SK-N-SH (cell line): ENCODE results near the gene CDKL2.
"Not testable (repeated sequence)": the region's sequence is repeated elsewhere in the genome, so short reads cannot be mapped to it uniquely, and the experiment has no call there.

ENCODE experiments used
- FOSL2 ChIP-seq: IDR thresholded peaks from 2 replicates; pipeline ENCODE4 v1.4.0; 2012; ENCODE audit warnings: low read depth, mild to moderate bottlenecking, moderate library complexity, borderline replicate concordance
- FOXM1 ChIP-seq: IDR thresholded peaks from 2 replicates; pipeline ENCODE4 v1.4.0; 2012; ENCODE audit warnings: low read depth, mild to moderate bottlenecking
- GABPA ChIP-seq: IDR thresholded peaks from 2 replicates; pipeline ENCODE4 v1.4.0; 2012; ENCODE audit warnings: low read depth, mild to moderate bottlenecking
- SIN3A ChIP-seq: IDR thresholded peaks from 2 replicates; pipeline ENCODE4 v1.6.1; 2012; ENCODE audit warnings: low read depth, mild to moderate bottlenecking, low read length, moderate library complexity, borderline replicate concordance
- TF ChIP-seq, protein P1 (sequence below): fragments of 200-600 bp; sonication (generic); IDR thresholded peaks from 2 replicates; pipeline ENCODE4 v1.6.1; 2017; ENCODE audit warnings: antibody characterized with exemption, mild to moderate bottlenecking, moderate library complexity

GRCh38 chr4:75664604-75665003 is 34.3 kb upstream of the CDKL2 start:
- not testable (repeated sequence) for TF ChIP-seq FOXM1, GABPA, SIN3A, FOSL2
- TF ChIP-seq, protein P1, sequence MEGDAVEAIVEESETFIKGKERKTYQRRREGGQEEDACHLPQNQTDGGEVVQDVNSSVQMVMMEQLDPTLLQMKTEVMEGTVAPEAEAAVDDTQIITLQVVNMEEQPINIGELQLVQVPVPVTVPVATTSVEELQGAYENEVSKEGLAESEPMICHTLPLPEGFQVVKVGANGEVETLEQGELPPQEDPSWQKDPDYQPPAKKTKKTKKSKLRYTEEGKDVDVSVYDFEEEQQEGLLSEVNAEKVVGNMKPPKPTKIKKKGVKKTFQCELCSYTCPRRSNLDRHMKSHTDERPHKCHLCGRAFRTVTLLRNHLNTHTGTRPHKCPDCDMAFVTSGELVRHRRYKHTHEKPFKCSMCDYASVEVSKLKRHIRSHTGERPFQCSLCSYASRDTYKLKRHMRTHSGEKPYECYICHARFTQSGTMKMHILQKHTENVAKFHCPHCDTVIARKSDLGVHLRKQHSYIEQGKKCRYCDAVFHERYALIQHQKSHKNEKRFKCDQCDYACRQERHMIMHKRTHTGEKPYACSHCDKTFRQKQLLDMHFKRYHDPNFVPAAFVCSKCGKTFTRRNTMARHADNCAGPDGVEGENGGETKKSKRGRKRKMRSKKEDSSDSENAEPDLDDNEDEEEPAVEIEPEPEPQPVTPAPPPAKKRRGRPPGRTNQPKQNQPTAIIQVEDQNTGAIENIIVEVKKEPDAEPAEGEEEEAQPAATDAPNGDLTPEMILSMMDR = not testable (repeated sequence)
